KMS-11 (cell line): Measurements from ENCODE around the gene C1orf232.

Source experiments
- H2AFZ ChIP-seq: fragments of 200-600 bp; sonication (generic); 2 replicates; pipeline ENCODE4 v1.6.1; 2016; ENCODE audit warnings: antibody characterized with exemption, mixed run types, low read depth
- H3K27ac ChIP-seq: fragments of 200-600 bp; sonication (generic); 2 replicates; pipeline ENCODE4 v1.6.1; 2016; ENCODE audit warnings: mild to moderate bottlenecking, mixed run types
- H3K27me3 ChIP-seq: fragments of 200-600 bp; sonication (generic); 2 replicates; pipeline ENCODE4 v1.6.1; 2017; ENCODE audit warnings: mild to moderate bottlenecking, low read depth, mixed run types, moderate library complexity; ENCODE audit not compliant: insufficient read depth
- H3K36me3 ChIP-seq: fragments of 200-600 bp; sonication (generic); 2 replicates; pipeline ENCODE4 v1.6.1; 2017; ENCODE audit warnings: mild to moderate bottlenecking, mixed run types; ENCODE audit not compliant: insufficient read depth
- H3K4me1 ChIP-seq: fragments of 200-600 bp; sonication (generic); 2 replicates; pipeline ENCODE4 v1.6.1; 2016; ENCODE audit warnings: mild to moderate bottlenecking, low read depth, mixed run types; ENCODE audit not compliant: poor library complexity, severe bottlenecking
- H3K4me2 ChIP-seq: fragments of 200-600 bp; sonication (generic); 2 replicates; pipeline ENCODE4 v1.7.0; 2016; ENCODE audit warnings: mild to moderate bottlenecking, mixed run types
- H3K4me3 ChIP-seq: fragments of 200-600 bp; sonication (generic); IDR thresholded peaks from 2 replicates; pipeline ENCODE4 v1.6.1; 2017; ENCODE audit warnings: low read depth, low read length, mixed read lengths; ENCODE audit not compliant: insufficient read depth
- H3K79me2 ChIP-seq: fragments of 200-600 bp; sonication (generic); 2 replicates; pipeline ENCODE4 v1.6.1; 2016; ENCODE audit warnings: low read depth, mixed run types; ENCODE audit not compliant: insufficient read depth
- H3K9ac ChIP-seq: fragments of 200-600 bp; sonication (generic); 2 replicates; pipeline ENCODE4 v1.6.1; 2016; ENCODE audit warnings: mild to moderate bottlenecking, mixed run types
- H4K20me1 ChIP-seq: fragments of 200-600 bp; sonication (generic); 2 replicates; pipeline ENCODE4 v1.6.1; 2016; ENCODE audit warnings: mild to moderate bottlenecking, mixed run types; ENCODE audit not compliant: insufficient read depth
- TF ChIP-seq, protein P1 (sequence below): fragments of 200-600 bp; sonication (generic); conservative IDR thresholded peaks from 2 replicates; pipeline ENCODE4 v1.6.1; 2017; ENCODE audit warnings: low read depth, mild to moderate bottlenecking, antibody characterized with exemption, low read length, moderate library complexity, mixed read lengths

The C1orf232 gene

DNA sequence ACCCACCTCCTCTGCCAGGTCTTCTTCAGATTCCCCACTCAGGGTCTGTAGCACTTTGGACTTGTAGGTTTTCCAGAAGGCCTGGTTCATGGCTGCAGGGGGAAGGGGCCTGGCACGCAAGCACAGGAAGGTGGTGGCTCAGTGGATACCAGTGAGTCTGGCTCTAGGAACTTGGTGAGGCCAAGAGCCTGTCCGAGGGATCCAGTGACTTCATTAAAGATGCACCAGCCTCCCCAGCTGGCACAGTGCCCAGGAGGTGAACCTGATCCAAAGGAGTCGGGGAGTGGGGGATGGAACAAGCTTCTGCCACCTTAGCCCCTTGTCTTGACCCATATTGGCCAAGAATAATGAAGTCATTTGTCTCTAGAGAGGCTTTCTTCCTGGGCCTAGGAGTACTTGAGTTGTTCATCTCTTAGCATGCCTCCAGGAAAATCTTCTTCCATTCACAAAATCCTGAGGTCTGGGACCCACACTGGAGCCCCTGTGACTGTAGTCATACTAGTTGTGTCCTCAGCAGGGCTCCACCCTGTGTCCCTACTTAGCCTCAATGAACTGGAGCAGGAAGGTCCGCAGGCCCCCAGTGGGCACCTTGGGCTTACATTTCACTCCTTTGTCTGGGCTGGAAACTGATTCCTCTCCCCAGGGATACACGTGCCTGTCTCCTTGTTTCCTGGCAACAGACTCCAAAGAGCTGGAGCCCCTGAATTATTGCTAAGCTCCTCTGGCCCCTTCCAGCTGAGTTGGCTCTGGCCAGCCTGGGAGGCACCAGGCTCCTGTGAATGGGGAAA lies at the start of gene C1orf232:
TSS of gene C1orf232 (minus strand) at position 554 of the 788 bp plus-strand sequence. CDS start at position 90, 464 bp downstream.
- peaks cover 29% of the 10 kb centered on the region for H3K4me1 ChIP-seq
- peaks cover 31% of the 10 kb centered on the region for H3K27me3 ChIP-seq
- H2AFZ ChIP-seq = peak within 1 kb of the TSS; percentile 89
- peak within 1 kb of the TSS; percentile 95 for H3K9ac ChIP-seq
- H3K27ac ChIP-seq = peak within 1 kb of the TSS; percentile 37
- TF ChIP-seq, protein P1, sequence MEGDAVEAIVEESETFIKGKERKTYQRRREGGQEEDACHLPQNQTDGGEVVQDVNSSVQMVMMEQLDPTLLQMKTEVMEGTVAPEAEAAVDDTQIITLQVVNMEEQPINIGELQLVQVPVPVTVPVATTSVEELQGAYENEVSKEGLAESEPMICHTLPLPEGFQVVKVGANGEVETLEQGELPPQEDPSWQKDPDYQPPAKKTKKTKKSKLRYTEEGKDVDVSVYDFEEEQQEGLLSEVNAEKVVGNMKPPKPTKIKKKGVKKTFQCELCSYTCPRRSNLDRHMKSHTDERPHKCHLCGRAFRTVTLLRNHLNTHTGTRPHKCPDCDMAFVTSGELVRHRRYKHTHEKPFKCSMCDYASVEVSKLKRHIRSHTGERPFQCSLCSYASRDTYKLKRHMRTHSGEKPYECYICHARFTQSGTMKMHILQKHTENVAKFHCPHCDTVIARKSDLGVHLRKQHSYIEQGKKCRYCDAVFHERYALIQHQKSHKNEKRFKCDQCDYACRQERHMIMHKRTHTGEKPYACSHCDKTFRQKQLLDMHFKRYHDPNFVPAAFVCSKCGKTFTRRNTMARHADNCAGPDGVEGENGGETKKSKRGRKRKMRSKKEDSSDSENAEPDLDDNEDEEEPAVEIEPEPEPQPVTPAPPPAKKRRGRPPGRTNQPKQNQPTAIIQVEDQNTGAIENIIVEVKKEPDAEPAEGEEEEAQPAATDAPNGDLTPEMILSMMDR = no peak
- H3K4me3 ChIP-seq = peak within 1 kb of the TSS; percentile 74
- peak within 1 kb of the TSS; percentile 3; the same call in 1 of the 2 replicates for H3K4me2 ChIP-seq
- H3K79me2 ChIP-seq = no peaks in the 10 kb centered on the region
- H4K20me1 ChIP-seq = no peaks in the 10 kb centered on the region
- H3K36me3 ChIP-seq = no peaks in the 10 kb centered on the region

DNA sequence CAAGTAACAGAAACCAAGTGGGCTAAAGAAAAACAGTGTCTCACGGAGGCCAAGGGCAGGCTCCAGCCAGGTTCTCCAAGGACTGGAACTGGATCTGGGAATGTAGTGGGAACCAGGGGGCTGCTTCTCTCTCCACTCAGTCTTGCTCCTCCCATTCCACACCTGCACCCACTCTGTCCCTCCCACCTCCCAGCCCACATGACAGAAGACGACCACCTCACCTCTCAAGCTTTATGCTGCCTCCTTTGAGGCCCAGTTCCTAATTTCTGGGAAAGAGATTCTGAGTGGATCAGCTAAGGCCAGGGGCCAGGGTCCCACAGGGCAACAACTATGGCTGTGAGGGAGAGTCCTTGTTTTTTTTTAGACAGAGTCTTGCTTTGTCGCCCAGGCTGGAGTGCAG lies 46.5 kb upstream of the C1orf232 start:
- TF ChIP-seq, protein P1 = no peak
- H3K27me3 ChIP-seq = no peaks in the 10 kb centered on the region
- no peaks in the 10 kb centered on the region for H3K4me1 ChIP-seq
- no peak overlapping the region for H3K9ac ChIP-seq
- H2AFZ ChIP-seq = no peak overlapping the region
- H4K20me1 ChIP-seq = no peaks in the 10 kb centered on the region
- H3K27ac ChIP-seq = no peak overlapping the region
- no peak overlapping the region for H3K4me3 ChIP-seq
- H3K79me2 ChIP-seq = no peaks in the 10 kb centered on the region
- H3K36me3 ChIP-seq = no peaks in the 10 kb centered on the region
- no peak overlapping the region for H3K4me2 ChIP-seq

DNA sequence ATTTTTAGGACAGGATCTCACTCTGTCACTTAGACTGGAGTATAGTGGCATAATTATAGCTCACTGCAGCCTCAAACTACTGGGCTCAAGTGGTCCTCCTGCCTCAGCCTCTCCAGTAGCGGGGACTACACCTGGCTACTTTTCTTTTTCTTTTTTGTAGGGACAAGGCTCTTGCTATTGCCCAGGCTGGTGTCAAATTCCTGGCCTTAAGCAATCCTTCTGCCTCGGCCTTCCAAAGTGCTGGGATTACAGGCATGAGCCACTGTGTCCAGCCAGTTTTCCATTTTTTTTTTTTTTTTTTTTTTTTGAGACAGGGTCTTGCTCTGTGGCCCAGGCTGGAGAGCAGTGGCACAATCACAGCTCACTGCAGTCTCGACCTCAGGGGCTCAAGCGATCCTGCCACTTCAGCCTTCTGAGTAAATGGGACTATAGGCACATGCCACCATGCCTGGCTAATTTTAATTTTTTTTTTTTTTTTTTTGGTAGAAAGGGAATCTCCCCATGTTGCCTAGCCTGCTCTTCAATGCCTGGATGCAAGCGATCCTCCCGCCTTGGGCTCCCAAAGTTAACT lies 44.7 kb upstream of the C1orf232 start:
- H3K79me2 ChIP-seq = no peaks in the 10 kb centered on the region
- H3K27ac ChIP-seq = no peak overlapping the region
- H2AFZ ChIP-seq = no peak overlapping the region
- no peaks in the 10 kb centered on the region for H3K36me3 ChIP-seq
- TF ChIP-seq, protein P1 = no peak
- no peaks in the 10 kb centered on the region for H3K27me3 ChIP-seq
- no peaks in the 10 kb centered on the region for H4K20me1 ChIP-seq
- no peaks in the 10 kb centered on the region for H3K4me1 ChIP-seq
- no peak overlapping the region for H3K4me3 ChIP-seq
- no peak overlapping the region for H3K9ac ChIP-seq
- H3K4me2 ChIP-seq = no peak overlapping the region

DNA sequence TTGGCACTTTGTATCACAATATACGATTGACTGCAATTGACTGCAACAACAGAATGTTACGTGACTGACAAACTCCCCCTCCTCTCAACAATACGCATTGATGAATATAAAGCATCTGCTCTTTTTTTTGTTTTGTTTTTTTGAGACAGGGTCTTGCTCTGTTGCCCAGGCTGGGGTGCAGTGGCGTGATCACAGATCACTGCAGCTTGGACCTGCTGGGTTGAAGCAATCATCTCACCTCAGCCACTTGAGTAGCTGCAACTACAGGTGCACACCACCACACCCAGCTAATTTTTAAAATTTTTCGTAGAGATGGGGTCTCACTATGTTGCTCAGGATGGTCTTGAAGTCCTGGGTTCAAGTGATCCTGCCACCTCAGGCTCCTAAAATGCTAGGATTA lies 44.0 kb upstream of the C1orf232 start:
- Histone ChIP-seq H4K20me1 (no peaks in the 10 kb centered on the region), H3K36me3 (no peaks in the 10 kb centered on the region), H3K79me2 (no peaks in the 10 kb centered on the region), H3K4me1 (no peaks in the 10 kb centered on the region), H3K9ac (no peak overlapping the region), H3K27ac (no peak overlapping the region), H3K4me3 (no peak overlapping the region), H2AFZ (no peak overlapping the region), H3K4me2 (no peak overlapping the region), H3K27me3 (no peaks in the 10 kb centered on the region)
- TF ChIP-seq, protein P1 = no peak
